HG03432 (cell line): Measurements from ENCODE around the gene PACSIN2.

Experiments
- ATAC-seq: cut with Tn5 transposase; IDR thresholded peaks from one replicate; pipeline ENCODE4 v1.9.1; 2021; ENCODE audit warnings: mild to moderate bottlenecking, moderate library complexity; ENCODE audit not compliant: unreplicated experiment

The PACSIN2 gene

DNA sequence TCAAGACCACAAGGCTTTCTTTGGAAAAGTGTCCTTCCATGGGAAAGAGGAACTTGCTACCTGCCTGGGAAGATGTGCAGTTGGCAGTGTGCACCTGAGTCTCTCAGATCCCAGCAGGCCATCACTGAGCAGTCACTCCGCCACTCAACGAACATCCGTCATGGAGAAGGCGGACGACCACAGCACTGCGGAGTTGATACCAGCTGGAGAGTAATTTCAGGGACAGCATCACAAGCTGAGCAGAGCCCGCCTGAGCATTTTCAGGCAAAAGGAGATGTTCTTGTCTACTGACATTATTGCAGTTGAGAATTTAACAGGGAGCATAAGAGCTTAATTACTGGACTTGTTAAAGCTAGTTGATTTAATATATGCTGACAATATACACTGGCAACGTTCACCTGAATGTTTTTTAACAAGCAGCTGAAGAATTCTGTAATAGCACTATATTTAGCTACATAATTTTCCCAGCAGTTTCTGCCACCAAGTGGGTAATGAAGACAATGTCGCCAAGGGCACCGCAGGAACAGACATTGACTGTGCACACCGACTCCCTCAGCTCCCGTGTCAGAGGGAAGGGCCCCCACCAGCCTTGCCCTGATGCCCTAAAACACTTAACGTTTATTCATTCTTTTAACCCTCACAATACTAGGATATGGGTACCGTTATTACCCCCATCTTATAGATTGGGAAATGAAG is 105.4 kb downstream of the PACSIN2 start:
- no peak for ATAC-seq

GRCh38 chr22:42908374-42908746 is 106.6 kb downstream of the PACSIN2 start:
- ATAC-seq, result no peak

GRCh38 chr22:42907404-42908373 is 107.3 kb downstream of the PACSIN2 start:
- ATAC-seq, result no peak

DNA sequence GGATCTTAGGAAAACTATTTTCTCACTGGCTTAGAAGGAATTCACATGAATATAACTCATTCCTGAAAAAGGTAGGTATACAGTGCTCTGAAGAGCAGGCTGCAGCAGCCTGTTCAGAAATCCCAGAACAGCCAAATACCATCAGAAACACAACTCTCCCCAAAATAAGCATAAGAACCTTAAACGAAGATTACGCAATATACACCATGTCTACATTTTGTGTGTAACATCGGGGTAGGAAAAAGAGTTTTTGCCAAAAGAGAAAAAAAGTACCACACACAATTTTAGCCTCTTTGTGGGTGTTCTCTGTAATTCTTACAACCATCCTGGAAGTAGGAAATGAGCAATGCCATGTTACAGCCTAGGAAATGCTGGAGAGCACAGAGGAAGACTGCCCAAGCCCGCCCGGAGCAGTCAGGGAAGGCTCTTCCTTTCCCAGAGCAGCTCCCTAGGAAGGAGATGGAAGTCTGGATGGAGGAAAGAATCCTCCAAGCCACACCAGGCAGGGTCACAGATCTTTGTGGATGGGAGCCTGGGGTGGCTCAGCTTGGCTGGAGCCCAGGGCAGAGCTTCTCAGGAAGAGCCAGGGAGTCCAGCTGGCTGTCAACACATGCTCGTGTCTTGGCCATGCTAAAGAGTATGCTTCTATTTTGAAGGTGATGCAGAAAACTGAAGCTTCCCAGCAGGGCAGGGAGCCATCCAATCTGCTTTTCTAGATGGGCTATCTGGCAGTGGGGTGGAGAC is 108.2 kb downstream of the PACSIN2 start:
- no peak for ATAC-seq

DNA sequence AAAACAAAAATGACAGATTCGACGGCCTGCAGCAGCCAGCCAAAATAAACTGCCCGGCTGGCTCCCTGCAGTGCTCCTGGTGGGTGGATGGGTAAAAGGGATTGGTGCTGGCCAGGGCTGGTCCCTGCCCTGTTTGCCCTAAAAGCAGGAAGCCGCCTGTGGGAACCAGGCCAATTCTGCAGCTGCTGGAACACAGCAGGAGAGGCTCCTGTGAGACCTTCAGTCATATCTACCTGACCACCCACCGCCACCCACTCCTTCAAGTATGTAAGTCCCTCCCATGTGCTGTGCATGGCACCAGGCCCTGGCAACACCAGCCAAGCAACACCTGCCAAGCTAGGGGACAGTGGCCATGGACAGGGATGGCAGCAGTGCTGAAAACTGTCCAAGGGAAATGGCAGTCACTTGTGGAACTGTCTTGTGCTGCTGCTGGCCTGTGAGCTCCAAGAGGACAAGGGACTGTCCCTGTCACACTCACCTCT is 109.2 kb downstream of the PACSIN2 start:
- no peak for ATAC-seq

GRCh38 chr22:42905217-42905616 is 109.7 kb downstream of the PACSIN2 start:
- no peak for ATAC-seq

- no peak for ATAC-seq
Measured at GRCh38 chr22:42904050-42904449, 110.9 kb downstream of the PACSIN2 start.

DNA sequence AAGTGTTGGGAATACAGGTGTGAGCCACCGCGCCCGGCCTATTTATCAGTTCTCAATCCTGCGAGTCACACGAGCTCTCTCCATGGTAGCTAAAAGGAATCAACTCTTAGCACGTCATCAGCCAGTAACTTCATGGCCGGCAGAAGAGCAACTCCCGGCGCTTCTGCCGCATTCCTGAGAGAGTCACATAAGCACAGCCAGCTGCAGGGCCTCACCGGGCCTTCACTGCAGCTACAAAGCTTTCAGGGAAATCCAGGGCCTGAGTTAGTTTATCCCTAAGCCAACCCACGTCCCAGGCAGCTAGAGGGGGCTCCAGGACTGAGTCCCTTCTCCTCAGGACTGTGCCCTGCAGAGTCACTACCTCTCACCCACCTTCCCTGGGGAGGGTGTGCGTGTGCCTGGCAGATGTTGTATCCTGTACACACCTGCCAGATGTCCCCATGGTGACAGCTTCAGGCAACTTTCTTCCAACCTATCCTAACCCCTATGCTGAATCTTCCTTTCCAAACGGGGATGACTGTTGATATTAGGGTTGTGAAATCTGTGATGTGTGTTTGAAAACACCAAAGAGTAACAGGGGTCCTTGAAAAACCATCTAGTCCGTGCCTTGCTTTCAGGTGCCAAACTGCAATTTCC is 112.0 kb downstream of the PACSIN2 start:
- no peak for ATAC-seq

- no peak for ATAC-seq
Measured at GRCh38 chr22:42901790-42902508, 113.0 kb downstream of the PACSIN2 start.

DNA sequence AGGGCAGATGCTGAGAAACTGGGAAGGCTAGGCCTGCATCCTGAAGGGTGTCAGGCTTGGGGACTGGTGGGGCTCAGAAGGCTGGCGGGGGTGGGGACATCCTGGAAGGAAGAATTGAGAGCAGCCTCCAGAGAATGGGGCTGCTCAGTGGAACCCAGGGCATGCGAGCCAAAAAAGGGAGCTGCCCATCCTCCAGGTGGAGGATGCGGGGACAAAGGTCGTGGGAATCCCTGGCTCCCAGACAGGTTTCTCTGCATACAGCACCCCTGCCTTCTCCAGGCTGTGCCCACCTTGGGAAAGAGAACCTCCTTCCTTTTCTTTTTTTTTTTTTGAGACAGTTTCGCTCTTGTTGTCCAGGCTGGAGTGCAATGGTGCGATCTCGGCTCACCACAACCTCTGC is 117.0 kb downstream of the PACSIN2 start:
- no peak for ATAC-seq

GRCh38 chr22:42895541-42895981 is 119.4 kb downstream of the PACSIN2 start:
- ATAC-seq, result no peak

GRCh38 chr22:42895087-42895486 is 119.9 kb downstream of the PACSIN2 start:
- no peak for ATAC-seq

GRCh38 chr22:42893371-42894150 is 121.4 kb downstream of the PACSIN2 start:
- ATAC-seq, result no peak

GRCh38 chr22:42892571-42893316 is 122.2 kb downstream of the PACSIN2 start:
- ATAC-seq, result no peak

DNA sequence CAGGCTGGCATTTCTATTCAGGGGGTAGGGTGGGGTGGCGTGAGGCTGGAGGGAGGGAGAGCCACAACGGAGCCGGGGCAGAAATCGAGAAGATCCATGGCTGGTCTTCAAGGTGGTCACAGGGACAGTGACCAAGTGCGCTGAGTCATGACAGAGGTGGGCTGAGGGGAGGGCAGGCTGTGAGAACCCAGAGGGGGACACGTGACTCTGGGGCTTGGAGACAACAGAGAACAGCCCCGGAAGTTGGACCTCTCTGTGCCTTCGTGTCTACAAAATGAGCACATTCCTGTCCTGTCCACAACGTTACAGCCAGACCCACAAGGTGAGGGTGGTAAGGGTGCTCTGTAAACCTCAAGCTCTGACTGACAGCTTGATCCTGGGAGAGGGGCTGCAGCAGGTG is 122.8 kb downstream of the PACSIN2 start:
- ATAC-seq, result no peak

- ATAC-seq, result no peak
Measured at GRCh38 chr22:42891696-42892095, 123.3 kb downstream of the PACSIN2 start.

- no peak for ATAC-seq
Measured at GRCh38 chr22:42891008-42891407, 123.9 kb downstream of the PACSIN2 start.

DNA sequence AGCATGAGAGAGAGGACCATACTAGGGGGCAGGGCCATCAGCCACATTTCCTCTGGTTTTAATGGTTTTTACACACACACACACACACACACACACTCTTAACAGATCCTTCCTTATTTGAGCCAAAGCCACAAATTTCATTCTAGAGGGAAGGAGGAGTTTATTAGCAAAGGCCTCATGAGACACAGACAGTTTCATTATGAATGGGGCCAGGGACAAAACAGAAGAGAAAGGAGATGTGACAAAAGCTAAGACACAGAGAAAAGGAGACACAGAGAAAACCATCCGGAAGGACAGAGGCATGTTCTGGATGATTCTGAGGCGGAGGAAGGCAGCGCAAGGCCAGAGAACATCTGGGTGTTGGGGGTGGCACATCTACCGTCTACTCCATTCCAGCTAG is 125.6 kb downstream of the PACSIN2 start:
- peak; percentile 72 for ATAC-seq
